Neural cell (in vitro differentiated cells): ENCODE results near the gene EBLN2. TPM values are rescaled to one million over a fixed set of nuclear protein-coding genes. Genes with fewer than 3 reads are reported as not detected.

Experiments
- H2AFZ ChIP-seq: fragments of 200-600, 300-800 bp; sonication (generic), shearing (Covaris generic); 2 replicates; pipeline ENCODE4 v1.6.0; 2014; ENCODE audit warnings: low read depth, mild to moderate bottlenecking, antibody characterized with exemption, low read length, moderate library complexity
- H3F3A ChIP-seq: fragments of 200-600 bp; shearing (Covaris generic); 2 replicates; pipeline ENCODE4 v1.6.1; 2016; ENCODE audit warnings: mild to moderate bottlenecking, moderate library complexity, mixed read lengths, antibody characterized with exemption, low read length; ENCODE audit not compliant: insufficient read depth, poor library complexity, severe bottlenecking
- H3K27ac ChIP-seq: fragments of 200-600, 300-800 bp; sonication (generic), shearing (Covaris generic); 2 replicates; pipeline ENCODE4 v1.5.1; 2014; ENCODE audit warnings: mild to moderate bottlenecking, low read length, moderate library complexity
- H3K27me3 ChIP-seq: fragments of 300-800, 200-600 bp; sonication (generic), shearing (Covaris generic); 2 replicates; pipeline ENCODE4 v1.6.0; 2014; ENCODE audit warnings: mild to moderate bottlenecking, low read depth, low read length, moderate library complexity; ENCODE audit not compliant: insufficient read depth
- H3K36me3 ChIP-seq: fragments of 300-800, 200-600 bp; sonication (generic), shearing (Covaris generic); 2 replicates; pipeline ENCODE4 v1.5.1; 2014; ENCODE audit warnings: mild to moderate bottlenecking, antibody characterized with exemption, low read length, moderate library complexity; ENCODE audit not compliant: insufficient read depth
- H3K4me2 ChIP-seq: fragments of 300-800, 200-600 bp; sonication (generic), shearing (Covaris generic); 2 replicates; pipeline ENCODE4 v1.6.0; 2014; ENCODE audit warnings: mild to moderate bottlenecking, low read length
- H3K4me3 ChIP-seq: fragments of 300-800, 200-600 bp; sonication (generic), shearing (Covaris generic); 2 replicates; pipeline ENCODE4 v1.5.1; 2014; ENCODE audit warnings: mild to moderate bottlenecking, low read length, moderate library complexity
- H3K79me2 ChIP-seq: fragments of 200-600 bp; shearing (Covaris generic); replicated peaks from 2 replicates; pipeline ENCODE4 v1.6.0; 2014; ENCODE audit warnings: mild to moderate bottlenecking, low read length, moderate library complexity; ENCODE audit not compliant: insufficient read depth
- H3K9ac ChIP-seq: fragments of 300-800, 200-600 bp; sonication (generic), shearing (Covaris generic); 2 replicates; pipeline ENCODE4 v1.6.1; 2016; ENCODE audit warnings: mild to moderate bottlenecking, low read length, mixed read lengths
- H3K9me2 ChIP-seq: fragments of 200-600 bp; shearing (Covaris generic); 2 replicates; pipeline ENCODE4 v1.6.1; 2016; ENCODE audit warnings: mild to moderate bottlenecking, low read length, mixed read lengths; ENCODE audit not compliant: insufficient read depth
- H3K9me3 ChIP-seq: fragments of 200-600, 300-800 bp; sonication (generic), shearing (Covaris generic); 2 replicates; pipeline ENCODE4 v1.6.1; 2016; ENCODE audit warnings: mild to moderate bottlenecking, mixed run types, low read length, moderate library complexity, mixed read lengths
- H4K20me1 ChIP-seq: fragments of 200-600 bp; shearing (Covaris generic); 2 replicates; pipeline ENCODE4 v1.6.1; 2016; ENCODE audit warnings: mild to moderate bottlenecking, mixed run types; ENCODE audit not compliant: insufficient read depth
- CTCF ChIP-seq: fragments of 450-650 bp; IDR thresholded peaks from 2 replicates; pipeline ENCODE4 v1.5.1; 2014; ENCODE audit warnings: antibody characterized with exemption, mild to moderate bottlenecking, moderate library complexity; ENCODE audit not compliant: poor library complexity, severe bottlenecking
- EP300 ChIP-seq: fragments of 450-650 bp; conservative IDR thresholded peaks from 2 replicates; pipeline ENCODE4 v1.6.1; 2014; ENCODE audit warnings: antibody characterized with exemption, mild to moderate bottlenecking, moderate library complexity; ENCODE audit not compliant: poor library complexity, severe bottlenecking
- EZH2 ChIP-seq: fragments of 200-600, 300-800 bp; shearing (Covaris generic), sonication (generic); IDR thresholded peaks from 2 replicates; pipeline ENCODE4 v1.6.1; 2014; ENCODE audit warnings: antibody characterized with exemption, low read length, borderline replicate concordance, mild to moderate bottlenecking; ENCODE audit not compliant: insufficient read depth, poor library complexity, severe bottlenecking
- MXI1 ChIP-seq: fragments of 450-650 bp; conservative IDR thresholded peaks from 2 replicates; pipeline ENCODE4 v1.6.1; 2014; ENCODE audit warnings: antibody characterized with exemption, mild to moderate bottlenecking; ENCODE audit not compliant: poor library complexity, severe bottlenecking
- POLR2AphosphoS5 ChIP-seq: IDR thresholded peaks from 2 replicates; pipeline ENCODE4 v1.6.1; 2012
- RAD21 ChIP-seq: fragments of 450-650 bp; conservative IDR thresholded peaks from 2 replicates; pipeline ENCODE4 v1.6.1; 2014; ENCODE audit warnings: antibody characterized with exemption, mild to moderate bottlenecking, moderate library complexity
- REST ChIP-seq: IDR thresholded peaks from 2 replicates; pipeline ENCODE4 v1.6.1; 2012; ENCODE audit warnings: borderline replicate concordance
- SMC3 ChIP-seq: fragments of 450-650 bp; conservative IDR thresholded peaks from 2 replicates; pipeline ENCODE4 v1.6.1; 2014; ENCODE audit warnings: antibody characterized with exemption, mild to moderate bottlenecking, moderate library complexity; ENCODE audit not compliant: poor library complexity
- TAF1 ChIP-seq: IDR thresholded peaks from 2 replicates; pipeline ENCODE4 v1.6.1; 2012; ENCODE audit warnings: low read depth
- polyA plus RNA-seq: library from polyadenylated mRNA; depleted of rRNA; stranded (reverse); fragments of >200 nt; gene quantifications from 2 replicates; pipeline ENCODE4 v1.2.3, GENCODE V29; 2014

EBLN2 gene
- polyA plus RNA-seq, 1 donor from 2014 or later, result 8.3 TPM

GRCh38 chr3:73030073-73030597, 31.3 kb upstream of the EBLN2 start:
- Histone ChIP-seq H3K4me2 (no peak overlapping the region), H3K79me2 (peaks cover 94% of the 10 kb centered on the region), H3K27ac (no peak overlapping the region), H3K27me3 (no peaks in the 10 kb centered on the region), H3F3A (no peaks in the 10 kb centered on the region), H3K9me3 (no peaks in the 10 kb centered on the region), H3K4me3 (no peak overlapping the region), H3K9me2 (no peaks in the 10 kb centered on the region), H2AFZ (no peak overlapping the region), H4K20me1 (no peaks in the 10 kb centered on the region), H3K9ac (no peak overlapping the region), H3K36me3 (no peaks in the 10 kb centered on the region)
- no peak for TF ChIP-seq CTCF
- no peak for TF ChIP-seq EP300
- TF ChIP-seq EZH2, result no peak
- TF ChIP-seq POLR2AphosphoS5, result no peak
- no peak for TF ChIP-seq TAF1
- TF ChIP-seq REST, result no peak
- no peak for TF ChIP-seq MXI1
- no peak for TF ChIP-seq RAD21
- no peak for TF ChIP-seq SMC3

GRCh38 chr3:73031573-73032103, 29.8 kb upstream of the EBLN2 start:
- no peak overlapping the region for H2AFZ ChIP-seq
- no peaks in the 10 kb centered on the region for H3F3A ChIP-seq
- no peaks in the 10 kb centered on the region for H3K27me3 ChIP-seq
- H3K9me3 ChIP-seq, result no peaks in the 10 kb centered on the region
- H3K27ac ChIP-seq, result no peak overlapping the region
- no peak for TF ChIP-seq CTCF
- no peaks in the 10 kb centered on the region for H3K36me3 ChIP-seq
- H3K4me3 ChIP-seq, result no peak overlapping the region
- no peaks in the 10 kb centered on the region for H3K9me2 ChIP-seq
- no peaks in the 10 kb centered on the region for H4K20me1 ChIP-seq
- H3K79me2 ChIP-seq, result peaks cover 94% of the 10 kb centered on the region
- no peak overlapping the region for H3K4me2 ChIP-seq
- H3K9ac ChIP-seq, result no peak overlapping the region
